Heart right ventricle (tissue), 16 donors: ENCODE results near the gene ASXL3. TPM values are rescaled to one million over a fixed set of nuclear protein-coding genes. Genes with fewer than 3 reads are reported as not detected.

Experiments
- ATAC-seq, 8 donors: fragments of 200-7000 bp; cut with Tn5 transposase; one replicate each; pipeline ENCODE4 v1.9.1; 2020; ENCODE audit warnings: mild to moderate bottlenecking in 8 of 8, moderate library complexity in 8 of 8, moderate number of reproducible peaks in 1 of 8
- DNase-seq, 2 donors: peaks; one replicate each; pipeline ENCODE4 v3.0.0-alpha.2; 2020
- H3K27ac ChIP-seq, 10 donors: fragments of 200-600 bp; sonication (generic) in 2 of 10; one replicate each; pipeline versions ENCODE4 v1.5.0 to v1.8.0; 2020 to 2022; ENCODE audit warnings: mild to moderate bottlenecking in 3 of 10
- H3K27me3 ChIP-seq, 7 donors: fragments of 200-600 bp; one replicate each; pipeline ENCODE4 v1.8.0; 2021 to 2022; ENCODE audit warnings: mild to moderate bottlenecking in 2 of 7
- H3K36me3 ChIP-seq, 9 donors: fragments of 200-600 bp; sonication (generic) in 1 of 9; one replicate each; pipeline versions ENCODE4 v1.5.0 to v1.8.0; 2020 to 2022; ENCODE audit warnings: mild to moderate bottlenecking in 2 of 9
- H3K4me1 ChIP-seq, 9 donors: fragments of 200-600 bp; sonication (generic) in 1 of 9; one replicate each; pipeline versions ENCODE4 v1.5.0 to v1.8.0; 2020 to 2022; ENCODE audit warnings: mild to moderate bottlenecking in 4 of 9
- H3K4me3 ChIP-seq, 10 donors: fragments of 200-600 bp; sonication (generic) in 2 of 10; one replicate each; pipeline versions ENCODE4 v1.5.0 to v1.8.0; 2020 to 2022; ENCODE audit warnings: mild to moderate bottlenecking in 7 of 10, moderate library complexity in 2 of 10
- H3K9me3 ChIP-seq, 11 donors: fragments of 200-600 bp in 10 of 11; sonication (generic) in 2 of 11; one replicate each; pipeline versions ENCODE4 v1.5.0 to v1.8.0; 2013 to 2022; ENCODE audit warnings: mild to moderate bottlenecking in 2 of 11, control low read depth in 1 of 11, moderate library complexity in 1 of 11
- WGBS, 2 donors: extraction: QIAGEN DNeasy Blood & Tissue Kit; methylation state at CpG; one replicate each; pipeline ENCODE4 v1.1.7; 2013; ENCODE audit warnings: inconsistent platforms in 1 of 2; 5-methylcytosine and 5-hydroxymethylcytosine counted together
- intact Hi-C, 10 donors: fragments of 100-400 bp; cut with DNase I; formaldehyde crosslinking; loops; one replicate each; pipeline versions ENCODE4 v1.11.1 to v1.14.2; 2022
- polyA plus RNA-seq, 2 donors: library from polyadenylated mRNA; stranded (reverse); fragments of 200-250 nt; gene quantifications; one replicate each; pipeline ENCODE4 v1.2.3, GENCODE V29; 2013
- total RNA-seq, 10 donors: library from RNA; stranded (reverse); fragmentation: NEBNext Ultra II Directional in 3 of 10; extraction: Animal tissue kit (Norgen Biotek cat#: 25700) in 3 of 10; gene quantifications; one replicate each; pipeline versions ENCODE4 v1.2.1 to v1.2.4, GENCODE V29; 2021 to 2023
- TF ChIP-seq, protein P1 (sequence below), 9 donors: fragments of 200-600 bp; sonication (generic) in 2 of 9; IDR thresholded peaks; one replicate each; pipeline versions ENCODE4 v1.5.0 to v1.8.0; 2021 to 2022; ENCODE audit warnings: antibody characterized with exemption in 9 of 9, mild to moderate bottlenecking in 5 of 9, moderate library complexity in 1 of 9
- donor health status: Arrhythmogenic right ventricular cardiomyopathy.
- donor health status: ischemic (EF 13 %, LVEDD 7.1; RV severe dilation, severe dysfunction).
- donor health status: healthy with polysubstance abuse.
- donor health status: DM: no; HTN: yes; CAD: no.
- donor health status: DM: no; HTN: no; CAD: no.
- donor health status: ischemic (EF 25% LVEDD 6.9; RV normal size, moderate dysfunction).
- donor health status: ischemic (EF 25% LVEDD 5.7; RV mildly dilated, moderate dysfunction).
- donor health status: healthy.
- donor health status: DM: yes; HTN: yes; CAD: no.
- donor health status: Ischemic cardiomyopathy.
- donor health status: ischemic (EF 35%, LVEDD 5.7; RV mildly dilated, moderate dysfunction).
- donor health status: nonischemic (EF 11% LVEDD 7.7; RV severe dilation, severe dysfunction).
- donor health status: DM: yes; HTN: yes; CAD: no.
- donor health status: PGD.
- donor health status: ischemic (EF 29% LVEDD 5.4; RV normal size, mild dysfunction).
- donor health status: nonischemic (EF 23%, LVEDD 6.1; RV moderate dilation, normal function).

Gene ASXL3
- total and polyA plus RNA-seq, 12 donors, result 0.12 to 8.1 (median 4.3) TPM

DNA sequence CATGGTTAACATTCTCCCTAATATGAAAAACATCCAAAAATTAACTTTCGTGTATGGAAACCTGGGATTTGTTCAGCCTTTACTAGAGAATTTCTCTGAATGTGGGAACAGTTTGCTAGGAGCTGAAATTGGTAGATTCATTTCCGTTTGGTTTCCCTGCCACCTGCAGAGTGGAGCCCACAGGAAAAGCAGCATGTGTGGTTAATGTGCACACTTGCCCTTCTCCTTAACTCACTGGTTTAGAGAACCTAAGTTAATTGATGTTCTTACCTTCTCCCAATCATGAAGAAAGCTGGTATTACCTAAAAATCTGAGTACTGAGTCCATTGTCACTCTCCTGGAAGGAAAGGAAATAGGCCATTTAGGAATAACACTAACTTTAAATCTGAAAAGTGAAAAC lies 37.6 kb upstream of the ASXL3 start:
- intact Hi-C loops, result no loop called here
- WGBS, 2 donors, result 64 to 80% methylated on average over 2 of the region's 2 CpGs

DNA sequence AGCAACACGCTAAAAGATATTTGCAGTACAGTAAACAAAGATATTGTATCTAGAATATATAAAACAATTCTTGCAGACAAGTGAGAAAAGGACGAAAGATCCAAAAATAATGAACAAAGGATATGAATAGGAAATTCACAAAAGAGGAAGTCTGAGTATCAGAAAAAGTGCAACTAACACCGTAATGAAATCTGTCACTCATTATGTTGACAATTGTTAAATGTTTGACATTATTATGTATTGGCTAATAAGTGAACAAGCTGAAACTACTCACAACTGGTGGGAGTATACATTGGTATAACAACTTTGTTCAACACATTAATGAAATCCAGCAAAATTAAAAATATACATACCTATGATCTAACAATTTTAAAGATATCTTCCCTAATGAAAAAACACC lies 36.7 kb upstream of the ASXL3 start:
- Histone ChIP-seq H3K27me3 (no peaks in the 10 kb centered on the region), H3K36me3 (no peaks in the 10 kb centered on the region), H3K9me3 (peaks cover 0 to 5% (median 0%) of the 10 kb centered on the region in 11 donors), H3K4me1 (no peaks in the 10 kb centered on the region), H3K4me3 (no peak overlapping the region), H3K27ac (no peak overlapping the region)
- 59 to 64% methylated on average over 3 of the region's 3 CpGs for WGBS, 2 donors
- intact Hi-C loops, result no loop called here
- TF ChIP-seq, protein P1, sequence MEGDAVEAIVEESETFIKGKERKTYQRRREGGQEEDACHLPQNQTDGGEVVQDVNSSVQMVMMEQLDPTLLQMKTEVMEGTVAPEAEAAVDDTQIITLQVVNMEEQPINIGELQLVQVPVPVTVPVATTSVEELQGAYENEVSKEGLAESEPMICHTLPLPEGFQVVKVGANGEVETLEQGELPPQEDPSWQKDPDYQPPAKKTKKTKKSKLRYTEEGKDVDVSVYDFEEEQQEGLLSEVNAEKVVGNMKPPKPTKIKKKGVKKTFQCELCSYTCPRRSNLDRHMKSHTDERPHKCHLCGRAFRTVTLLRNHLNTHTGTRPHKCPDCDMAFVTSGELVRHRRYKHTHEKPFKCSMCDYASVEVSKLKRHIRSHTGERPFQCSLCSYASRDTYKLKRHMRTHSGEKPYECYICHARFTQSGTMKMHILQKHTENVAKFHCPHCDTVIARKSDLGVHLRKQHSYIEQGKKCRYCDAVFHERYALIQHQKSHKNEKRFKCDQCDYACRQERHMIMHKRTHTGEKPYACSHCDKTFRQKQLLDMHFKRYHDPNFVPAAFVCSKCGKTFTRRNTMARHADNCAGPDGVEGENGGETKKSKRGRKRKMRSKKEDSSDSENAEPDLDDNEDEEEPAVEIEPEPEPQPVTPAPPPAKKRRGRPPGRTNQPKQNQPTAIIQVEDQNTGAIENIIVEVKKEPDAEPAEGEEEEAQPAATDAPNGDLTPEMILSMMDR (IDR thresholded peaks at IDR 0.05), result no peak
- DNase-seq (no peak), ATAC-seq (no peak)

More for the DNA sequence above, 37.6 kb upstream of the ASXL3 start:
- Histone ChIP-seq H3K27ac (no peak overlapping the region), H3K4me1 (no peaks in the 10 kb centered on the region), H3K9me3 (peaks cover 0 to 5% (median 0%) of the 10 kb centered on the region in 11 donors), H3K4me3 (no peak overlapping the region), H3K27me3 (no peaks in the 10 kb centered on the region), H3K36me3 (no peaks in the 10 kb centered on the region)
- ATAC-seq (no peak), DNase-seq (no peak)
- TF ChIP-seq, protein P1 (IDR thresholded peaks at IDR 0.05), result no peak

DNA sequence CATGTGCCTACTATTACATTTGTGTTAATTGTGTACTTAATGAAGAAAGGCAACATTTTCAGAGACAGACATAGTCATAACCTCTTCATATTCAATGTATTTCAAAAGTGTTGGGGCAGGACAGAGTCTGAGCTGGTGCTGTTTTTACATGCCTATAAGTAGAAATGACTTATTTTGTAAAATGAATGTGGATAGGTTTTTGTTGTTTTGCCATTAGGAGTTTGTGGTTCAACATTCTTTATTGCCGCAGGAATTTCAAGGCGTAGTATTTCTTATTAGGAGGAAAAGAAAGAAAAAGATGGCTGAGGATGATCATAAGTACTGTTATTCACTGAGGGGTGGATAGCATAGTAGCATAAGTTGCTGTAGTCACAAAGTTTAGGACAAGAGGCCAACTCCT lies 21.2 kb upstream of the ASXL3 start:
- no peak for DNase-seq
- Histone ChIP-seq H3K27me3 (no peaks in the 10 kb centered on the region), H3K4me3 (no peak overlapping the region), H3K36me3 (no peaks in the 10 kb centered on the region), H3K4me1 (no peaks in the 10 kb centered on the region), H3K9me3 (no peaks in the 10 kb centered on the region), H3K27ac (no peak overlapping the region)
- TF ChIP-seq, protein P1 (IDR thresholded peaks at IDR 0.05), result no peak
- intact Hi-C loops, result no loop called here
- WGBS, 2 donors, result 96 to 100% methylated on average over 2 of the region's 2 CpGs
- ATAC-seq, result no peak

DNA sequence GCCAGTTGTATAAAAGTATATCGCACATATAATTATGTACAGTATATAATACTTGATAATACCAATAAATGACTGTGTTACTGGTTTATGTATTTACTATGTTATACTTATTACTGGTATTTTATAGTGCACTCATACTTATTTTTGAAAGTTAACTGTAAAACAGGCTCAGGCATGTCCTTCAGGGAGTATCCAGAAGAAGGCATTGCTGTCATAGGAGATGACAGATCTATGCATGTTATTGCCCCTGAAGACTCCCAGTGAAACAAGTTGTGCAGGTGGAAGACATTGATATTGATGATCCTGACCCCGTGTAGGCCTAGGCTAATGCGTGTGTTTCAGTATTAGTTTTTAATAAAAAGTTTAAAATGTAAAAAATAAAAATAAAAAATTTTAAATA lies 20.3 kb upstream of the ASXL3 start:
- no peak overlapping the region for H3K4me3 ChIP-seq
- no peaks in the 10 kb centered on the region for H3K4me1 ChIP-seq
- H3K27ac ChIP-seq, result no peak overlapping the region
- TF ChIP-seq, protein P1 (IDR thresholded peaks at IDR 0.05), result no peak
- H3K27me3 ChIP-seq, result no peaks in the 10 kb centered on the region
- no peak for DNase-seq
- ATAC-seq, result no peak
- 90 to 92% methylated on average over 3 of the region's 3 CpGs for whole genome bisulfite sequencing, 2 donors
- no peaks in the 10 kb centered on the region for H3K36me3 ChIP-seq
- intact Hi-C loops, result no loop called here
- no peaks in the 10 kb centered on the region for H3K9me3 ChIP-seq
